ENCODE results near the gene TSHZ2.

DNA sequence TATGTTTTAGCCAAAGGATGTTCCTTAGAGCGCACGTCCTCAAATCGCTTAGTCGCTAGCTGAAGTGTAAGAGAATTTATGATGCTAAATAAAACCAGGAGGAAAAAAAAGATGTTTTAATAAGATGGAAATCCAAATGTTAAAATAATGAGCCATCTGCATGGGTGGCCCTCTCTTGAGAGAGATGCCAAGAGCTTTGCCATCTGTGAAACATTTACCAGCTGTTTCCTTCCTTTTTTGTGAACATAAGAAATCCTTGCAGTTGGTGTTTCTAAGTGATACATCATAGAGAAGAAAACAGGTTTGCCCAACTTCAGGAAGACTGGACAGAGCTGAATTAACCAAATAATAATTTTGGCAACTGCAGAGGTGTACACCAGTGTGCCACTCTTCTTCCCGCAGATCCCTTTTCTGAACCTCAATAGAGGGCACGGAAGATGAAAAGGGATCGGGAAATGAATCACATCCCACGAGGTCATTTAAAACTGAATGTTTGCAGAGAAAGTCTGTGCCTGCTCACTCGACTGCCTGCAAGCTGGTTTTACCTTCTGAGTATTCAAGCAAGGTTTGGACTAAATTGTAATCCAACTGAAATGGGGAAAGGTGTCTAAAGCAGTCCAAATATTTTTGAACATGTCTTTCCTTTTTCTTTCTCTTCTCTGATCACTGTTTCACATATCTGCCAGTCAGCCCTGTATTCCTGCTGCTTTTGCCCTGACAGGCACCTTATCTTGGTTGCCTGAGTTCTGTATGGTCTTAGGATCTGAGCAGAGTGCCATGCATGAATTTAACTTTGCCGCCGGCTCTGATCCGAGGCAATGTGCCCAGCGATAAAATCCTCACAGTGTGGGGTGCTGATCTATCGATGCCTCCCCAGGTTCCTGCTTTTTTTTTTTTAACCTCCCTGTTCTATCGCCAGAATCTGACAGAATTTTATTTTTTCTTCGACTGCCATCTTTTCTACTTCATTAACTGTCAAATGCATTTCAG lies 35.5 kb upstream of the TSHZ2 start:
- TF ChIP-seq GATA3 (IDR thresholded peaks at IDR 0.05; ENCODE audit: low read depth, low read length) (no peak), GATA2 (IDR thresholded peaks at IDR 0.05; ENCODE audit: low read depth, low read length) (no peak)
